Activated T-helper 1 cell treated with Interleukin-2 at 50 U/mL for 16 hours (primary cell): ENCODE measurements around the gene PCLO.

Experiments used
- DNase-seq: peaks from one replicate; pipeline ENCODE4 v3.0.0-alpha.2; 2020; ENCODE audit warnings: low read depth

Gene PCLO

DNA sequence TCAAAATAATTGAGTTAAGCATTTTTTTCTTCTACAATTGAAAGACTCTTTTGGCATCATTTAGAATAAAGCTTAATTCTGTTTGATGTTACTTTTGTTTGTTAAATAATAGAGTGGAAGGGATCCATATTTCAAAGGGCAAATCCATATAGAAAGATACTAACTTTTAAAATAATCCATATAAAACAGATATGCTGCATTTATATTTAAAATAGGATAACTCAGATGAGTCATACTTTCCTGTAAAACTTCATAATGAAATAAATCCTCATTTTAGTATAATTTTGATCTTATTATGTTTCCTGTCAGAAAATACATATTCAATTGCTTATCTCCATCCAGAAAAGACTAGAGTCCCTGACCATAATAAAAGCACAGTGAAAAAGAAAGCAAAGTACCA lies 323.6 kb downstream of the PCLO start:
- no peak for DNase-seq

DNA sequence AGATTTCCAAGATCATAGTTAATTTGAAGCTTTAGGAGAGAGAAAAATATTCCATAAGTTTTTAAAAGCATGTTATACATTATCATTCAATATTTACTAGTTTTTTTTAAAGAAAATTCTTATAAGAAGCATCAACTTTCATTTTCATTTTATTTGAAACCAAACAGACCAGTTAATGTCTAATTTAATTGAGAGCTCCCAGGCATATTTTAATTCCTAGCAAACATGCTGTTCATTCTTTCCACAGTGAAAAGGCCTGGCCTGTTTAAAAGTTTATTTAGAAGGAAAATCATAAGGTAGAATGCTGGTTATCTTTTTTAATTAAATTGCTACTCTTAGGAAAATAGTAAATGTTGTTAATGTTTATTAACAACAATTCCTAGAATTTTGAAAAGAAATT lies 324.4 kb downstream of the PCLO start:
- no peak for DNase-seq

DNA sequence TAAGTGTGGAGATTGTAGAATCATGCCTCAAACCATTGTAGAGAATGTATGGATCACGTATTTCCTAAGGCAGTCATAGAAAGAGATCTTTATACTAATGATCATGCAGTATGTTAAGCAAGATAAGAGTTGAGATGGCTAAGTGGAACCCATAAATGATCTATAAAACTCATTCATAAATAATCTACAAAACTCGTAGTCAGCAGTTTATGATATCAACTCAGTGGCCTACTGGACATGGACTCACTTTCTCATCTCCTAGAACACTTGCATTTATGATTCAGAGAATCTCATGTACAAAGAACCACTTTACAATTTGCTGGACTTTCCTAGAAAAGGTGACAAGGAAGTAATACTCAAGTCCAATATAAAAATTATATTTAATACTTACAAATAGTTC lies 339.6 kb downstream of the PCLO start:
- DNase-seq = no peak

DNA sequence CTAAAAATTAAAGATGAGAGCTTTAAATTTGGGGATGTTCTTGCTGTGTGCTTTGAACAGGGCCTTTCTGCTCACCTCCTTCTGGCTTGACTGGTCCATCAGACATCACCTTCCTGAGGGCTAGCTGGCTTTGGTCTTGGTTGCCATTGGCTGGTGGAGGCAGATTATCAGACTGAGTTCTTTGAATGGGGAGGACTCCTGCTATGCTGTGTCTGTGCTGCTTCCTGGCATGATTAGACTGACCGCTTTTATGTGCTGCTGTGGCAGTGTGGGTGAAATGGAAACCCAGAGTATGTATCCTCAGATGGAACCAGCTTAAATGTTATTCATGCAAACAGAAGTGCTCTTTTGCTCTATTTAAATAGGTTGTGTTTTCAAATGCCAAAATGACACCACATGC lies 341.6 kb downstream of the PCLO start:
- no peak for DNase-seq

DNA sequence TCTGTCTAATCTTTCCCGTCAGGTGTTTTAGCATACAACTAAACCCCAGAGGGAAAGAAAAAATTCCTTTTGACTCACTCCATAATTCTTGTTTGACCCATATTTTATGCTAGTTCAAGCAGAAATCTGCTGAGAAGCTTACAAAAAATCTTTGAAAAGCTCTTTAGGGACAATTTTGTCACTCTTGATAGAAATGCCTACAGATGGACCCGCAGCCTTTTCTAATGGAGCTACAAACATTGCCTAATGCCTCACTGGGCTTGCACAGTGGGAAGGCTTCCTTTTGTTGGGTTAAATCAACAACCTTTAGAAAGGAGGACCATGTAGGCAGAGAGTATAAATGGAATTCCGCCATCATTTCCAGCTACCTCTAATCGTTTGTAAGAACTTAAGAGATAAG lies 344.5 kb downstream of the PCLO start:
- DNase-seq = no peak

DNA sequence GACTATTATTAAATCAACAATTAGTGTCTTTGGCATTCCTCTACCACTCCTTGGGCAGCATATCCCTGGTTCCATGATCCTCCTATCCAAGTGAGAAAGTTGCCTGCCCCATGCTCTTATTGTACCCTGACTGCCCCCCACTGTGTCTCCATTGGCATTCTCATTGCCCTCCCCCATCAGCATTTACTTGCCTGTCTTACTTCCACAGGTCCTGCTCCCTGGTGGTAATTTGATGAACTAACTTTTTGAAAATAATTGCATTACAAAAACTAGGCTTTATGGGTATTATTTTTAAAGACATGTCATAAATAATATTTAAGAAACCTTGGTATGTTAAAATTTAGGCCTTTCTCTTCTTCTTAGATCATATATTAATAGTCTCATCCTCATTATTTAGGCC lies 346.4 kb downstream of the PCLO start:
- no peak for DNase-seq

DNA sequence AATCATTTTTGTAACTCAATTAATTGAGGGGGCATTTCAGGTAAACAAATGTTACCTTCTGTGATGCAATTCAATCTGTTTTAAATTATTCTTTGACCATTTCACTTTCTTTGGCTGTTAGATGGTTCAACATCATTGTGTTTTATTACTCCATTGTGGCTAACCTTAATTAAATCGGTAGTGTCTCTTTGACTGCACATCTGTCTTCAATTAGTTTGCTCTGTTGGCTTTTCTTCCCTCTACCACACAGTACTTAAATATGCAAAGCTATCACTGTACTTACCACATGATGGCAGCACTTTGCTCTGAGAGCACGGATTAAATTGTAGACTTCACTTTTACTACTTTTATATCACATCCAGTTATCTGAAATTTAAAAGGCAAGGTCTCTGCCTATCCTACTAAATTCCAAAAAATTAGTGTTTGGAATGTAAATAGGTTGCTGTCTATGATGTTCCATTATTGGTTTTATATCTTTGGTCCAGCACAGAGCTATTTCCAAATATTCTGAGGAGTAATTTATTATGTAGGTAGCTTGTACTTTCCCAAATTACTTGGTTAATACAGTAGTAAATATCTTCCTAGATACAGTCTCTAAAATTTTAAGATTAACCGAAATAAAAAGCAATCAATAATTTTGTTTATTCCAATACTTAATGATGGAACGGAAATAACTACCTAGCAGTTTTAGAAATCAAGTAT lies 352.0 kb downstream of the PCLO start:
- DNase-seq = no peak

DNA sequence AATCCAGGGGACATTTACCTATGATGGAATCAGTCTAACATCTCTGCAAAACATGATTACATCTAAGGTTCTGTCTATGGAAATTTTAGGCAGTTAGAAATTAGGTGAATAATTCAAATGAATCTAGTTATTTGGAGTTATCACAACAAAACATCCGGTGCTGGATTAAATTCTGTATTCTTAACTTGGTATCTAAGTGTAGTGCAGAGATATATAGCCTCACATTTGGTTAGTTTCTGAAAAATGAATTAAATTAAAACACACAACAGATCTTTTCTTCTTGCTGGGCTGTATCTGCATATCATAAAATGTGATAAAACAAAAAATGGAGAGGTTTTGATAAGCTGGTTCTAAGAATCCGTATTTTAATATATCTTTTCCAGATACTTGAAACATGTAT lies 354.1 kb downstream of the PCLO start:
- DNase-seq = no peak

DNA sequence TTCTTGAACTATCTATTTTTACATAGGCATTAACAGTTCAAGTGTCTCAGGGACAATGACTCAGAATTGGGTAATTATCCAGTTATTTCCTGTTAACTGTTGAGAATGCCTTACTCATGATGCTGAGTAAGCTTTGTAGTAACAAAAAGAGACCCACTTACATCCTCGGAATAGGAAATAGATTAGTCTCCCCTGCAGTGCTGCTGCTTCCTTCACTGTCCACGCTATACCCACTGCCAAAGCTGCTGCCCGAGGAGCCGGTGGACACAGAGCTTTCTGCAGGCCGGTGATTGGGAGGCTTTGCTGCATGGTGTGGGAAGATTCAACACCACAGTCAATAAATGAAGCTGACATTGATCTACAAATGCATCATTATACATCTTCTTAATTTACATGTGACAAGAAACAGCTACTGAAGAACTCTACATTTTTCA lies 357.1 kb downstream of the PCLO start:
- DNase-seq = no peak

DNA sequence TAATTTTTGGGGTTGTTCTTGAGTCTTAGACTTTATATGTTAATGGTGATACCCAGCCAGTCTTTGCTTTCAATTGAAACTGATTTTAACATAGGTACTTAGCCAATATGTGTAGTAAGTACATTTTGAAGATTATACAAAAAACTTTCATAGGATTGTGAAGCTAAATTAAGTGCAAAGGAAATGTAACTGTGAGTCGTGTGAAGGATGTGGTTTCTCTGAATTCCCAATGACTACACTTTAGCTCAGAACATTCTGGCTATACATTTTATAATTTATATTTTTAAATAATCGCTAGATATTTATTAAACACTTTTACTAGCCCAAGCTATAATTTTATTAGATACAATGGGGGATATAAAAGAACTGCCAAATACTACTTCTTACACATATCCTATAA lies 359.3 kb downstream of the PCLO start:
- no peak for DNase-seq

DNA sequence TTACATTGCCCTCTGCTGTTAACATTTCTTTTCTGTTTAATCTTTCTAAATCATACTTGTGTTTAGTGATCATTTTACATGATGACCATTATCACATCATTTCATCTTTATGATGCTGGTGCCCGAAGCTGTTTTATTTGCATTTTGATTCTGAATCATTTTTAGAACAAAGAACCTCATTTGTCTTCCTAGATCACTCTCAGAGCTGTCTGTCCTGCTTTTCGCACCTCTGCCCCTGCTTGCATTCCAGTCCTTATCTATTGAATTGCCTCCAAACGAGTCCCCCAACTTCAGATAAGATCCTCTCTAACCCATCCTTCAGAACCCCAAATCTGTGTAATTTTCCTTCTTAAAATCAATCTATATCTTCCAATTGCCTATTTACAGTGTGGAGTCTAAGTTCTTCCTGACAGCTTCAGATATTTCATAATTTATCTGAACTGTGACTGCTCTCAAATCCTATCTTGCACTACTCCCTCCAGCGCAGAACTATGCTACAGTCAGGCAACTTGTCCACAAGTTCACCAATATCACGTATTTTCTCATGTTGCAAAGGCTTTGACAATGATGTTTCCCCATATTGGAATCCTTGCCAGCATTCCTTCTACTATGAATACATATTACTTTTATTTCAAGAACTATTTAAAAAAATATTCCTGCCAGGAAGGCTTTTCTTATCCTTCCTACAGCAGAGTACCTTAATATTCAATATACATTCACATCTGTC lies 372.6 kb downstream of the PCLO start:
- DNase-seq = no peak

DNA sequence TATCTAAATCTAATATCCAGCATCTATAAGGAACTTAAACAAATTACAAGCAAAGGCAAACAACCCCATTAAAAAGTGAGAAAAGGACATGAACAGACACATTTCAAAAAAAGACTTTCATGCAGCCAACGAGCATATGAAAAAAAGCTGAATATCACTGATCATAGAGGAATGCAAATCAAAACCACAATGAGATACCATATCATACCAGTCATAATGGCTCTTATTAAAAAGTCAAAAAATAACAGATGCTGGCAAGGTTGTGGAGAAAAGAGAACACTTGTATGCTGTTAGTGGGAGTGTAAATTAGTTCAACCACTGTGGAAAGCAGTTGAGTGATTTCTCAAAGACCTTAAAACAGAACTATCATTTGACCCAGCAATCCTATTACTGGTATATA lies 384.7 kb downstream of the PCLO start:
- no peak for DNase-seq

DNA sequence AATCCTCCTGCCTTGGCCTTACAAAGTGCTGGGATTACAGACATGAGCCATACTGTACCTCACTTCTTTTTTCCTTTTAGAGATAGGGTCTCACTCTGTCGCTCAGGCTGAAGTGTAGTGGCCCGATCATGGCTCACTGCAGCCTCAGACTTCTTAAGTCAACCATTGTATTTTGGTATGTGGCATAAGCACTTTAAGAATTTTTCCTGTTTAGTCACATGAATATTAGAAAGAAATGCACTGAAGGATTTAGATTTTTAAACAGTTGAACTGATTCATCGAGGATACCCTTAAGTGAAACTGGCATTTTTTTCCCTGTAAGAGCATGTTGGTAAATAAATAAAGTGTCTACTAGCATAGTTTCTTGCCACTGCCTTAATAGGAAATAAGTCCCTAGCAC lies 399.8 kb downstream of the PCLO start:
- DNase-seq = no peak

DNA sequence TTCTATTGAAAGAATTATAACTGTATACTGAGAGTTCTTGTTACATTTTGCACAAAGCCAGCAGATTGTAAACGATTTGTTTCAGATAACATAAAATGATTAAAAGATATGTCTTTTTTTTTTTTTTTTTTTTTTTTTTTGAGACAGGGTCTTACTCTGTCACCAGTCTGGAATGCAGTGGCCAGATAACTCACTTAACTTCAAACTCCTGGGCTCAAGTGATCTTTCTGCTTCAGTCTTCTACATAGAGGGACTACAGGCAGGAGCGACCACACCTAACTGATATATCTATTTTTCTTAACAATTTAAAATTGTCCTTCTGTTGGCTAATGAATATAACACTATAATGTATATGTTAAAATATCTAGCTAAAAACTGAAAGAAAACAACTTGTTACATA lies 401.9 kb downstream of the PCLO start:
- no peak for DNase-seq

DNA sequence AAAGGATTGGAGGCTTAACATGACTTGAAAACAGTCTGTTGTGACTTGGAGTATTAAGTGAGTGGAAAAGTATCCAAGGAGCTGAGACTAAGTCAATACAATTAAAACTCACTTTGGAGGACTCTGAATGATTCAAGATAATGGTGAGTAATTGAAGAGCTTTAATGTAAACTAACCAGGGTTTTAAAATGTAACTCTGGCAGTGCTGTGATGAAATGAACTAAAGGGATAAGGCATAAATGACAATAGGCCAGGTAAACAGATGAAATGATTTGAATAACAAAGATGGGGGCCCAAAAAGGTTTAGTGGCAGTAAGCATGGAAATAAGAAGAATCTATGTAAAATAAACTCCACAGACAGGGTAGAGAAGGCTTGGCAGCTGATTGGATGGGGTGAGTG lies 402.6 kb downstream of the PCLO start:
- no peak for DNase-seq

DNA sequence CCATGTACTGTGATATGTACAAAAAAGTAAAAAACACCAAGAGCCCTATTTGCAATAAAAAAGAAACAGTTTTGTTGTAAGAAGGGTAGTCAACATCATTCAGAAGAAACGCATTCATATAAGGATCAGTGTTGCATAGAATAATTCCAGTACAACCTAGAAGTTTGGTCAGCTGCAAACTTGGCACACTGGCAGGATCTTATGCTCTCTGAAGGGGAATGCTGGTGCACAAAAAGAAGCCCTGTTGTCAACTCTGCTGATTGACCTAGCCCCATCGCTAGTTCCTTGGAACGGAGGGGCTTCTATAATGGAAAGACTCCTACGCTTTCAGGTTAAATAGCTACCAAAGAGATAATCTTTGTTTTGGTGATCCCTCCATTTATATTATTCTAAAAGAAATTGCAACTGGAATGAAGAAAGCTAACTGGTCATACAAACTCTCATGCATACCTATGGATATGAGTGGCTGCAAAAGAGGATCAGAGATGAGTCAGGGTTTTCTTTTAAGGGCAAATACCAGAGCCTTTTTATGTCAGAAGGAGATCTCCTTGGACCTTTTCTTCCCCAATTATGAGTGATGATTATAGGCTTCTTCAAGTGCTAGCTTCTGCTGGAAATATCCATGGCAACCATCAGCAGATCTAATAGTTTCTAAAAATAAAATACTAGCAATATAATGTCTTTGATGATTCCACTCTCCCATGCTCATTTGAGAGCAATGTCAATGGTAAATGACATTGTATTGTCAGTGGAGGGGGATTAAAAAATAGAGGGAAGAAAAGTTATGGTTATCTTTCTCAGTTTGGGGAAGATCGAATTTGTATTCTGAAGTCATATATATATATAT lies 406.8 kb downstream of the PCLO start:
- no peak for DNase-seq

DNA sequence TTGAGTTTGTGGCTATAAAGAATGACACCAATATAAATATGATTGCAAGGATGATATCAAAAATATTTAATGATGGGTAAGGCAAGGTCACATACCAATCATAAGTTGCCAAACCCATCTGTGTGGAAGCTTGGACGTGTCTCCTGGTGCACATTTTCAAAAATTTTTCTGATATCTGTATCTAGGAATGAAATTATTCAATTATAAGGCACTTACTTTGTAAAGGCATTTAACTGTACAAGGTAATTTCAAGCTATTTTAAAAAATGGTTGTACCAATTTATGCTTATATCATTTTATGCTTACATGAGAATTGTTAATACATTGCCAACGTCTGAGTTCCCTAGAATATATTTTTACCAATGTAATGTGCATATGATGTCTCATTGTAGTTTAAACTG lies 412.7 kb downstream of the PCLO start:
- DNase-seq = no peak

DNA sequence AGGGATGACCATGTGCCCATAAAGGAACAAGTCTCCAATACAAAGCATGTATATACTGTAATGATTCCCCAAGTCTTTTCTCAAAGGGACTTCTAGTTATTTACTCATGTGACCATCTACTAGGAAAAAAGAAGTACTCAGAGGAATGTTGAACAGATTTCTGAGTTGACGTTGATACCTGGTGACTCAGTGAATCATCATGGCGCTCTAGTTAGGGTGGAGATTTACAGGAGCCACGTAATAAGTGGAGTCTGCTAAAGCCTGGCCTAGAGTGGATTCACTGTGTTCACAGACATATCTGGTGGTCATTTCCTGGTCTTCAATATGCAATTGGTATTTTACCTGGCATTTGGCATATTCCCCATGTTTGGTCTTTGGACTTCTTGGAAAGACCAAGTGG lies 416.9 kb downstream of the PCLO start:
- DNase-seq = no peak

DNA sequence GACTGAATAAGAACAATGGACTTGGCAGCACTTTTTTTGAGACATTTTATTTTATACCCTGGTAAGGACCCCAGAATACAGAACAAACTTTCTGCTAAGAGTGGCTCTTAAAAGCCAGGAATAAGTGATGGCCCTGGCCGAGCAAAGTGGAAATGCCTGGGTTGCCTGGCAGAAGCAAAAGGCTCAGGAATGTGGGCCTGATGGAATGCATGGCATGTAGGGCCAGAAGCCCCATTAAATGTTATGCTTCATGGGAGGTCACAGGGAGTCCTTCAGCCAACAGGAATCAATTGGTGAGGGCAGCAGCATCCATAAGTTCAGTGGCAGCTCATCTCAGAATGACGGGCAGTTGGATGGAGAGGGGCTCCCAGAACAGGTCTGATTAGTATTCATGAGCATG lies 417.6 kb downstream of the PCLO start:
- DNase-seq = no peak

DNA sequence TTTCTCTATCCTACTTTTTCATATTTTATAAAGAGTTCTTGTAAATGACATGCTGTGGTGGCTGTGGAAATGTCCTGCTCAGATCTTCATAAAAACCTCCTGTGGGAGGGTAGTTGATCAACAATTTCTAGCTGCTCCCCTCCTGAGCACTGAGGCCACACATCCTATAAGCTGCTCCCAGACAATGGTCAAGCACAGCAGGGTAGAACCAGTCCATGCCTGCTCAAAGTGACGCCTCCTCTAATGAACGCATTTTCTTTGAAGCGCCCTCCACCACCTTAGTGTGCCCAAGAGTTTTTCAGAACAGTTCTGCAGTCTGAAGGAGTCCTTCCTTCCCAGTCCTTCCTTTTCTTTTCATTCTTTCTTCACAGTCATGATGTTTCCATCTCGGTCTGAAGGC lies 420.5 kb downstream of the PCLO start:
- DNase-seq = no peak

DNA sequence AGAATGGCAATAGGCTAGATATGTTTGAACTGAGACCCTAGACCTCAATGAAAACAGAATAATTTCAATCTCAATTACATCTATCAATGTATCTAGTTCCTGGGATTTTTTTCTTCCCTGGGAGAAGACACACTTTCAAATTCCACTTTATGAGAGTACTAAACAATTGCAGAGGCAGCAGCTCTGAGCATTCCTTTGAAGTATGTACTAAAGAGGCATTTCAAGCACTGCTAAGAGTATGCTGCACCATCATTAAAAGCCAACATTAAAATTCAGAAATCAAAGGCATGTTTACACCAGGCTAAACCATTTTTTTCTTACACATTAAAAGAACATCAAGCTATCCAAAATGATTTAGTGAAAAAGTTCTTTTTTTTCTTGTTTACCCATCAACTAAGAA lies 421.2 kb downstream of the PCLO start:
- DNase-seq = no peak

DNA sequence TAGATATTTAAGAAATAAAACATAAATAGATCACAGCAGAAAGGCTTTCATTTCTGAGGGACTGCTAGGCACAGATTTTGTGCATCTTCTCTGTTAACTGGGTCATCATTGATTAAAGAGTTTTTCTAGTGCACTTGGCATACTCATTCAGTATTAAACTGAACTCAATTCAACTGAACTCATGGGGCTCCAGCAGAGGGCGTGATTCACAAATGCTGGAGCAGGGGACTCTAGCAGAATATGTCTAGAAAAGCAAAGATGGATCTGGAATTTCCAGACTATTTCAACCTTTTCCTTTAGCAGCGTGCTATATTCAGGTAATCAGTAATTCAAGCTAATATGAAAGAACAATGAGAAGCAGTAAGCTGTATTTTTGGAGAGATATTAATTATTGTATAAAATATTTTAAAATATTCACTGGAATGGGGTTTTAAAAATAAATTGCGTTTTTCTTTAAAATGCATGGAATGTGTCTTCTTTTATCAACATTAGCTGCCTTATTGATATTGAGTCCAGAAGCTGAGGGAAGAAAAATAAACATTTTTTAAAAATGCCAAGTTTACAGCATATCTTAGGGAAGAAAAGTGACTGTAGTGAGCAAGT lies 422.3 kb downstream of the PCLO start:
- no peak for DNase-seq

DNA sequence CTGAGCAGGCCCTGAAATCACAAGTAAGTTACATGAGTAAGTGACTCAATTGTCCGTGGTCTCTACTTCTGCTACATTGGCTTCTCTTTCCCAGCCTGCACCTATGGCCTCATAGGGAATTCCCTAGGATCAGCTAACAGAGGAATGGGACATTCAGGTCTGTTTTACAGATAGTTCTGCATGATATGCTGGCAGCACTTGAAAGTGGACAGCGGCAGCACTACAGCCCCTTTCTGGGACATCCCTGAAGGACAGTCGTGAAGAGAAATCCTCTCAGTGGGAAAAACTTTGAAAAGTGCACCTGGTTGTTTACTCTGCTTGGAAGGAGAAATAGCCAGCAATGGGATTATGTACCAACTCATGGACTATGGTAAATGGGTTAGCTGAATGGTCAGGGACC lies 426.1 kb downstream of the PCLO start:
- DNase-seq = no peak
